GM12873 (cell line): ENCODE results near the gene SREBF2.

ENCODE experiments used
- CTCF ChIP-seq: IDR thresholded peaks from 2 replicates; pipeline ENCODE4 v1.5.1; 2012; ENCODE audit warnings: low read depth, mild to moderate bottlenecking, moderate library complexity, low read length, control low read depth; ENCODE audit not compliant: insufficient read depth; ENCODE audit errors: missing control alignments

The SREBF2 gene

DNA sequence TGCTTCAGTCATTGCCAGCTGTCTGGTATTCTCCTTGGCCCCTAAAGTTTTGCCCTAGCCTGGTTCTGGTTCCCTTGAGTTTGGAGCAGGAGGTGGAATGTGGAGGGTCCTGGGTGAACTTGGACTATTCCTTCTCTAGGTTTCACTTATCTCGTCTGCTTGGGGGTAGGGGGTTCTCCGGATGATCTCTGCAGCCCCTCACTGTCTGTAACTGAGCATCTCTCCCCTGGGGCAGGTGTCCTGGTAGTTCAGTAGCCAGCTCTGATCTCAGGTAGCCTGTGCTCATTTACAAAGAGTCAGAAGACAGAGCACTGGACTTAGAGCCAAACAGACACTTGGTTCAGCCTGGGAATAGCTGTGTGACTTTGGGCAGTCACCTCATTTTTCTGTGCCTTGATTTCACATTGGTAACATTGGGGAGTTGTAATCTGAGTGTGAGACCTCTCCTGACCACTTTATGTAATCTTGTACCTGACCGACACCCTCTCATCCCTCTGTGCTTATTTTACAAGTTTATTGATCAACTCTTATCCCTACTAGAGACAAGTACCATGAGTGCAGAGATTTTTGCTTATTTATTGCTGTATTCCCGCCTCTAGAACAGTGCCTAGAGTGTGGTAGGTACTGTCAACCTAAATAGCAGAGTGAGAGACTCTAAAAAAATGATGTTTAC is 31.6 kb upstream of the SREBF2 start:
- TF ChIP-seq CTCF, result no peak

DNA sequence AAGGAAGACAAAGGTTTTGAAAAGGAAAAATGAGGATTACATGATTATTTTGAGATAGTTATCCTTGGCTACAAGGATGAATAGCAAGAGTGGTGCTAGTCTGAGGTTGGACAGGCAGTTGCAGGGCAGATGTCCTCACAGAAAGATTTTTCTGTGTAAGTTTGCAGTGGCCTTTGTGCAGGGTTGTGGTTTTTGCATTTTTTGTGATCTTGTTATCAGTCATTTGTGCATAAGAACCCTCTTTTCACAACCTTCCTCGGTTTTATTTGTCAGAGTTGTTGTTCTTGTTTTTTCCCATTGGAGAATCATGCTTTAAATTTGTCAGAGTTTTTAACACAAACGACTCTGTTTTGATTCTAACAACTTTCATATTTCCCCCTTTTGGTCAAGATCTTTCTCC is 31.0 kb upstream of the SREBF2 start:
- TF ChIP-seq CTCF, result no peak

DNA sequence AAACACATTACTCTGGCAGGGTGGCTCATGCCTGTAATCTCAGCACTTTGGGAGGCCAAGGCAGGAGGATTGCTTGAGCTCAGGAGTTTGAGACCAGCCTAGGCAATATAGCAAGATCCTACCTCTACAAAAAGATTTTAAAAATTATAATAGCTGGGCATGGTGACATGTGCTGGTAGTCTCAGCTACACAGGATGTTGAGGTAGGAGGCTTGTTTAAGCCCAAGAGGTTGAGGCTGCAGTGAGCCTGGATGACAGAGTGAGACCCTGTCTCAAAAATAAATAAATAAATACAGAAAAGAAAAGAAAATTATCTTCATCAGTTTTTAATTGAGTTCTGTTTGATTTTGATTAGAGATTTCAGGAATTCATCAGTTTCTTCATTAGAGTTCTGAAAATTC is 27.3 kb upstream of the SREBF2 start:
- TF ChIP-seq CTCF, result no peak

DNA sequence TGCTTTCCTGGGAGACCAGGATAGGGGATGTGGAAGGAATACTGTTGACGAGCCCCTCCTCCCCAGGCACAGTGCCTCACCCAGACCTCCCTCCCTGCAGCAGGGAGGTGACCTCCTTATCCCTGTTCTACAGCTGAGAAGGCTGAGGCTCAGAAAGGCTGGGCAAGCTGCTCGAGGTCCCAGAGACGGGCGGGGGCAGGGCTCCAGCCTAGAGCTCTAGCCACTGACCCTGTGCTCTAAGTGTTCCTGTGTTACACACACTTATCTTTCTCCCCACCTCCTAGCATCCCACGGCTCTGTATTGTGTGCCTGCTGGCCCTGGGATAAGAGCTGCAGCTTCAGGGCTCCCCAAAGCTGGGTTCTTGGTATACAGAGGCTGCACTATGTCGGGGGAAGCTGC is 24.5 kb upstream of the SREBF2 start:
- TF ChIP-seq CTCF, result no peak

DNA sequence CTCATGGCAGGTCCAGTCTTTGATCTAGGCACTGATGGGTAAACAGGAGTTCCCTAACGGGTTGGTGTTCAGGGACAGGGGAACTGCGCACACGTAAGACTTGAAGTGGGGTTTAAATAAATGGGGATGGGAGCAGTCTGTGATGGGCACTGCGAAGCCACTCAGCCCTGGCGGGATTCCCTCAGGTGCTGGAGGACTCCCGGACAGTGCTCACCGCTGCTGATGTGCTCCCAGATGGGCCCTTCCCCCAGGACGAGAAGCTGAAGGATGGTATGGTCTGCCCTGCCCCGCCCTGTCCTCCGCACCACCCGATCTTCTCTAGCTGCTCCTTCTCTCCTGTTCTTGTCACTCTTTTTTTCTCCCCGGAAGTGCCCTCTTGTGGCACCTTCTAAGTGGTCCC is 22.9 kb upstream of the SREBF2 start:
- no peak for TF ChIP-seq CTCF

DNA sequence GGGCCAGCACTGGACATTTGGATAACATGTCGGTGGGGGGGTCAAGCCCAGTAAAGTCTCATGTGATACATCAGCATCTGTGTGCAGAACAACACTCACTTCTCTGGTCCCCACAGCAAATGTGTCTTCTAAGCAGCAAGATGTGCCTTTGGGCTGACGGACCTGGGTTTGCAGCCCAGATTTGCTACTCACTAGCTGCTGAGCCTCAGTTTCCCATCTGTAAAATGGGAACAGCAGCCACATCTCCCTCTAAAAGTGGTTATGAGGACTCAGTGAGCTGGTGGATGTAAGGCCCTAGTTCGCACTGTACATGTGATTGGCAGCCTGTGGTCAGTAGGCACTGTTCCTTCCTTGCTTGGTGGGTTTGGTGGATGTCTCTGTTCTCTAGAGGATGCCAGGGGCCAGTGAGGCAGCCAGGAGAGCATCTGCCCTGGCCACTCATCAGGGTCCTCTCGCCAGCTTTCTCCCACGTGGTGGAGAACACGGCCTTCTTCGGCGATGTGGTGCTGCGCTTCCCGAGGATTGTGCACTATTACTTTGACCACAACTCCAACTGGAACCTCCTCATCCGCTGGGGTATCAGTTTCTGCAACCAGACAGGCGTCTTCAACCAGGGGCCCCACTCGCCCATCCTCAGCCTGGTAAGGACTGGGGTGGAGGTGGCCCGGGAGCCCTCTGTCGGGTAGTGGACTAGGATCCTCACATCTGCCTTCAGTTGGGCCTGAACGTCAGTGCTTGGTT is 19.9 kb upstream of the SREBF2 start:
- TF ChIP-seq CTCF, result no peak

DNA sequence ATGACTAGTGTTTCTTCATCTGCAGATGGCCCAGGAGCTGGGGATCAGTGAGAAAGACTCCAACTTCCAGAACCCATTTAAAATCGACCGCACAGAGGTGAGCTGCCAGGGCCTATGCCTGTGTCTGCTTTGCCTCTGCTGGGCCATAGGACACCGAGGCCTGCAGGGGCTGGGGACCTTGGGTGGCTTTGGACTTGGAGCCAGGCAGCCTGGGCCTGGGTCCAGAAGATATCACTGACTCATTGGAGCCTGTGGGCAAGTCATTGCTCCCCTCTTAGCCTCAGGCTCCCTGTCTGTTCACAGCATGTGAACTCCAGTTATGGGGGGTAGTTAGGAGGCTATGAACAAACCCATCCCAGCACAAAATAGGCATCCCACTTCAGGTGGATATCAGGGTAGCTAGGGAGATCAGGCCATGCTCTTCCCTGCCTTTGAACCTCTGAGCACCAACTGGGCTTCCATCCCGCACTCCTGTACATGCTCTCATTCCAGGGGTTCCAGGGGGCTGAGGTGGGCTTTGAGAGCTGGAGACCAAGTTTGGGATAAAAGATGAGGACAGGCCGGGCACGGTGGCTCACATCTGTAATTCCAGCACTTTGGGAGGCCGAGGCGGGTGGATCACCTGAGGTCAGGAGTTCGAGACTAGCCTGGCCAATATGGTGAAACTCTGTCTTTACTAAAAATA is 19.0 kb upstream of the SREBF2 start:
- no peak for TF ChIP-seq CTCF
